ENCODE results near the gene EHF. TPM values are rescaled to one million over a fixed set of nuclear protein-coding genes. Genes with fewer than 3 reads are reported as not detected.

EHF gene
- total RNA-seq, 1 experiment from 2014 or later = 0.51 TPM

DNA sequence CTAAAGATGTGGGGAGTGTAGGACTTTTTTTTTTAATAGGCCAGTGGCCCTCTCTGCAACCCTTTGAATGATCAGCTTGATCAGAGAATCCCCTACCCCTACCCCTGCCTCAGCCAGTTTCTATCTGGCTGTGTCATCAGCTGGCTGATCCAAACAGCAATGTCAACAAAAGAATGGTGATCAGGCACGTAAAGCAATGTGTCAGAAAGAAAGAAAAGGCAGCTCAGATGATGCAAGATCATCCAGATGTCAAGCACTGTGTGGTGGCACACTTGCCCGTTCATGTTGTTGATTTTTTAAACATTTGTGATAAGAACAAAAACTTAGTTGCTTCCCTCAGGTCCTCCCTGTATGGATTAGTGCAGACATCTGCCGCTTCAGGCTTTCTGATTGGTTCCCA is 26.3 kb upstream of the EHF start:
- Histone ChIP-seq H3K36me3 (ENCODE audit: control insufficient read depth, insufficient read depth, low read length) (no peaks in the 10 kb centered on the region), H3K27ac (ENCODE audit: low read length) (no peak overlapping the region), H3K9me3 (ENCODE audit: control insufficient read depth, insufficient read depth, low read depth, low read length) (0 out of 2 replicates have a peak, but pooled peaks cover 4% of the 10 kb centered on the region), H3K4me1 (ENCODE audit: control insufficient read depth, insufficient read depth, low read length) (no peaks in the 10 kb centered on the region), H3K4me3 (ENCODE audit: low read depth in 2 of 2, low read length in 2 of 2) (no peak overlapping the region), H3K27me3 (ENCODE audit: control insufficient read depth, insufficient read depth, low read length) (no peaks in the 10 kb centered on the region)
- CTCF ChIA-PET = no interaction called here
- DNase-seq (ENCODE audit: low read depth, low spot score) (no peak), ATAC-seq (no peak)
- intact Hi-C loops (cut with micrococcal nuclease; ENCODE audit: unreplicated experiment) = no loop called here
- TF ChIP-seq SIN3A (IDR thresholded peaks at IDR 0.05; ENCODE audit: borderline replicate concordance, insufficient read depth, low read depth, low read length) (no peak), TCF7L2 (IDR thresholded peaks at IDR 0.05; ENCODE audit: low read depth, low read length) (no peak), POLR2AphosphoS5 (IDR thresholded peaks at IDR 0.05; ENCODE audit: low read depth, low read length) (no peak), REST (IDR thresholded peaks at IDR 0.05; ENCODE audit: insufficient read depth in 1 of 2, low read depth in 2 of 2, low read length in 1 of 2) (no peak)
- POLR2A ChIA-PET = no interaction called here
- in situ Hi-C loops (cut with HindIII; ENCODE audit: low pct_unique_long_range_greater_than_20kb, low sequenced_read_pairs) = no loop called here
- BruUV-seq (replicated peaks) = no TSS peak

- in situ Hi-C loops (cut with HindIII; ENCODE audit: low pct_unique_long_range_greater_than_20kb, low sequenced_read_pairs) (no loop called here), intact Hi-C loops (cut with micrococcal nuclease; ENCODE audit: unreplicated experiment) (no loop called here)
- TF ChIP-seq, protein P1, sequence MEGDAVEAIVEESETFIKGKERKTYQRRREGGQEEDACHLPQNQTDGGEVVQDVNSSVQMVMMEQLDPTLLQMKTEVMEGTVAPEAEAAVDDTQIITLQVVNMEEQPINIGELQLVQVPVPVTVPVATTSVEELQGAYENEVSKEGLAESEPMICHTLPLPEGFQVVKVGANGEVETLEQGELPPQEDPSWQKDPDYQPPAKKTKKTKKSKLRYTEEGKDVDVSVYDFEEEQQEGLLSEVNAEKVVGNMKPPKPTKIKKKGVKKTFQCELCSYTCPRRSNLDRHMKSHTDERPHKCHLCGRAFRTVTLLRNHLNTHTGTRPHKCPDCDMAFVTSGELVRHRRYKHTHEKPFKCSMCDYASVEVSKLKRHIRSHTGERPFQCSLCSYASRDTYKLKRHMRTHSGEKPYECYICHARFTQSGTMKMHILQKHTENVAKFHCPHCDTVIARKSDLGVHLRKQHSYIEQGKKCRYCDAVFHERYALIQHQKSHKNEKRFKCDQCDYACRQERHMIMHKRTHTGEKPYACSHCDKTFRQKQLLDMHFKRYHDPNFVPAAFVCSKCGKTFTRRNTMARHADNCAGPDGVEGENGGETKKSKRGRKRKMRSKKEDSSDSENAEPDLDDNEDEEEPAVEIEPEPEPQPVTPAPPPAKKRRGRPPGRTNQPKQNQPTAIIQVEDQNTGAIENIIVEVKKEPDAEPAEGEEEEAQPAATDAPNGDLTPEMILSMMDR (IDR thresholded peaks at IDR 0.05) = no peak
- no peak for TF ChIP-seq TCF7L2 (IDR thresholded peaks at IDR 0.05; ENCODE audit: low read depth, low read length)
- TF ChIP-seq POLR2AphosphoS5 (IDR thresholded peaks at IDR 0.05; ENCODE audit: low read depth, low read length) = no peak
- no peak for TF ChIP-seq REST (IDR thresholded peaks at IDR 0.05; ENCODE audit: insufficient read depth in 1 of 2, low read depth in 2 of 2, low read length in 1 of 2)
- no peaks in the 10 kb centered on the region for H3K27me3 ChIP-seq (ENCODE audit: control insufficient read depth, insufficient read depth, low read length)
- no peak overlapping the region for H3K4me3 ChIP-seq (ENCODE audit: low read depth in 2 of 2, low read length in 2 of 2)
- CTCF ChIA-PET = no interaction called here
- BruUV-seq (replicated peaks) = no TSS peak
- H3K4me1 ChIP-seq (ENCODE audit: control insufficient read depth, insufficient read depth, low read length) = no peaks in the 10 kb centered on the region
- H3K9me3 ChIP-seq (ENCODE audit: control insufficient read depth, insufficient read depth, low read depth, low read length) = 0 out of 2 replicates have a peak, but pooled peaks cover 4% of the 10 kb centered on the region
- DNase-seq (ENCODE audit: low read depth, low spot score) (no peak), ATAC-seq (no peak)
- no peaks in the 10 kb centered on the region for H3K36me3 ChIP-seq (ENCODE audit: control insufficient read depth, insufficient read depth, low read length)
- no peak overlapping the region for H3K27ac ChIP-seq (ENCODE audit: low read length)
- POLR2A ChIA-PET = no interaction called here
Measured at GRCh38 chr11:34595391-34595790, 25.5 kb upstream of the EHF start.
